Left lung (tissue), 10 donors: ENCODE measurements around the gene EXOC1L. TPM values are rescaled to one million over a fixed set of nuclear protein-coding genes. Genes with fewer than 3 reads are reported as not detected.
A peak's percentile ranks its signal among the peaks of the same experiment; 100 is the strongest.

ENCODE experiments used
- ATAC-seq: fragments of 200-7000 bp; cut with Tn5 transposase; one replicate; pipeline ENCODE4 v1.9.1; 2020; ENCODE audit warnings: moderate library complexity
- DNase-seq, 4 donors: peaks; one replicate each; pipeline ENCODE4 v3.0.0-alpha.2; 2013 to 2020
- H3K27ac ChIP-seq, 2 donors: fragments of 200-600 bp; sonication (generic) in 1 of 2; one replicate each; pipeline versions ENCODE4 v1.5.0 to v1.8.0; 2020 to 2021
- H3K27me3 ChIP-seq, 2 donors: fragments of 200-600 bp; sonication (generic) in 1 of 2; one replicate each; pipeline versions ENCODE4 v1.5.0 to v1.8.0; 2020 to 2021
- H3K36me3 ChIP-seq, 2 donors: fragments of 200-600 bp; sonication (generic) in 1 of 2; one replicate each; pipeline versions ENCODE4 v1.5.0 to v1.8.0; 2020 to 2021
- H3K4me1 ChIP-seq, 2 donors: fragments of 200-600 bp; one replicate each; pipeline ENCODE4 v1.8.0; 2021
- H3K4me3 ChIP-seq, 2 donors: fragments of 200-600 bp; sonication (generic) in 1 of 2; one replicate each; pipeline versions ENCODE4 v1.5.0 to v1.8.0; 2020 to 2021; ENCODE audit warnings: mild to moderate bottlenecking in 1 of 2
- H3K9me3 ChIP-seq, 2 donors: fragments of 200-600 bp; sonication (generic) in 1 of 2; one replicate each; pipeline versions ENCODE4 v1.5.0 to v1.8.0; 2020 to 2021
- intact Hi-C, 2 donors: fragments of 100-400 bp; cut with DNase I; formaldehyde crosslinking; loops; one replicate each; pipeline versions ENCODE4 v1.11.2 to v1.14.2; 2022
- polyA plus RNA-seq, 6 donors: library from polyadenylated mRNA; unstranded; fragments of 120-200 nt; gene quantifications; one replicate each; pipeline ENCODE4 v1.2.1, GENCODE V29; 2013; ENCODE audit not compliant: insufficient read length in 6 of 6
- total RNA-seq, 2 donors: library from RNA; stranded (reverse); fragmentation: NEBNext Ultra II Directional; extraction: Animal tissue kit (Norgen Biotek cat#: 25700); gene quantifications; one replicate each; pipeline ENCODE4 v1.2.1, GENCODE V29; 2021
- TF ChIP-seq, protein P1 (sequence below), 2 donors: fragments of 200-600 bp; sonication (generic) in 1 of 2; IDR thresholded peaks; one replicate each; pipeline versions ENCODE4 v1.5.0 to v1.8.0; 2021; ENCODE audit warnings: antibody characterized with exemption in 2 of 2
- donor health status: DM: no; HTN: yes; CAD: no.
- donor health status: DM: no; HTN: no; CAD: no.

EXOC1L gene
- total and polyA plus RNA-seq, 8 donors = 0.20 to 0.43 (median 0.36) TPM; not detected in 5

DNA sequence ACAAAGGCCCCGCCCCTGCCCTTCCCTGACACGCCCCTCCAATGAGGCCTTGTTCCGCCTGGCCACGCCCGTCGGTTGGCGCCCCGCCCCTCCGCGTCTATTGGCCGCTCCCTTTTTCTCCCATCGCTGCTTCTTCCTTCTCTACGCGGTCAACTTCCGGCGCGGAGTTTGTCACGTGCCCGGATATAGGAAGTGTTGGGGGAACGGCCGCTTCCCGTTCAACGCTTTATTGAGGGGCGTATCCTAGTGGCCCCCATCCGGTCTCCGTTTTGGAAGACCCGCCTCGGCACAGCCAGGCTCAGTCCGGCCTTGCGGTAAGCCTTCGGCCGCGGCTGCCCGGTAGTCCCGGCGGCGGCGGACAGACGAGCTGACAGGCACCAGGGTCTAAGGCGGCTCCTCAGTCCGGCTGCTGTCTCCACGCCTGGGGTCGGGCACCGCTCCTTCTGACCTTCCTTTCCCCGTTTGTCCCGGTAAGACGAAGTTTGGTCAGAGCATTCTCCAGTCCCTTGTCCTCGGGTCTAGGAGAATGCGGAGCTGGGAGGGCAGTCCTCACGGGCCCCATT is 34.0 kb downstream of the EXOC1L start, which contains the start of gene EXOC1:
TSS of gene EXOC1 (plus strand) at position 165 of the 563 bp plus-strand sequence. CDS start 4,676 bp downstream, outside the sequence.
- Histone ChIP-seq H3K4me3 (peak within 1 kb of the TSS; percentile 73 to 87), H3K27me3 (no peaks in the 10 kb centered on the region), H3K9me3 (peaks cover 0 to 2% of the 10 kb centered on the region in 2 donors), H3K27ac (peak within 1 kb of the TSS; percentile 61 to 81), H3K4me1 (peaks cover 0 to 19% of the 10 kb centered on the region in 2 donors), H3K36me3 (no peaks in the 10 kb centered on the region)
- TF ChIP-seq, protein P1, sequence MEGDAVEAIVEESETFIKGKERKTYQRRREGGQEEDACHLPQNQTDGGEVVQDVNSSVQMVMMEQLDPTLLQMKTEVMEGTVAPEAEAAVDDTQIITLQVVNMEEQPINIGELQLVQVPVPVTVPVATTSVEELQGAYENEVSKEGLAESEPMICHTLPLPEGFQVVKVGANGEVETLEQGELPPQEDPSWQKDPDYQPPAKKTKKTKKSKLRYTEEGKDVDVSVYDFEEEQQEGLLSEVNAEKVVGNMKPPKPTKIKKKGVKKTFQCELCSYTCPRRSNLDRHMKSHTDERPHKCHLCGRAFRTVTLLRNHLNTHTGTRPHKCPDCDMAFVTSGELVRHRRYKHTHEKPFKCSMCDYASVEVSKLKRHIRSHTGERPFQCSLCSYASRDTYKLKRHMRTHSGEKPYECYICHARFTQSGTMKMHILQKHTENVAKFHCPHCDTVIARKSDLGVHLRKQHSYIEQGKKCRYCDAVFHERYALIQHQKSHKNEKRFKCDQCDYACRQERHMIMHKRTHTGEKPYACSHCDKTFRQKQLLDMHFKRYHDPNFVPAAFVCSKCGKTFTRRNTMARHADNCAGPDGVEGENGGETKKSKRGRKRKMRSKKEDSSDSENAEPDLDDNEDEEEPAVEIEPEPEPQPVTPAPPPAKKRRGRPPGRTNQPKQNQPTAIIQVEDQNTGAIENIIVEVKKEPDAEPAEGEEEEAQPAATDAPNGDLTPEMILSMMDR (IDR thresholded peaks at IDR 0.05) = no peak
- intact Hi-C loops = no loop called here
- ATAC-seq (peak; percentile 100), DNase-seq (peak; percentile 92 to 99 (median 98))

DNA sequence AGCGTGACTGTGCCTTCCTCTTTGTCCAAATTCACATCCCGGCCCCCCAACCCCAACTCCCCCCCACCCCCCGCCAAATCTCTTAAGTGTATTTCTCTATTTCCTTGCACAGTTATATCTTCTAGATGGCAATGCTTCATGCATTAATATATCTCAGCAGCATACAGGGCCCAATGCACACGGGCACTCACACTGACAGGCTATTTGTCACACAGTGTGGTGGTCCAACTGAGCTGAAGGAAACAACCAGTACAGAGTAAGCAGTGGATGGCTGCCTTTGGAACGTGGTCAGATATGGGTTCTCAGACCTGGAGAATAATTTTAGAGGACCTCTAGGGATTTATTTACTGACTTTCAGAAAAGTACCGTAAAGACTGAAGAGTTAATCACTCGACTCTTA is 34.5 kb downstream of the EXOC1L start:
- ATAC-seq (peak; percentile 6), DNase-seq (no peak)
- Histone ChIP-seq H3K36me3 (no peaks in the 10 kb centered on the region), H3K9me3 (peaks cover 0 to 2% of the 10 kb centered on the region in 2 donors), H3K4me1 (peaks cover 0 to 19% of the 10 kb centered on the region in 2 donors), H3K4me3 (peak overlapping the region; percentile 73 to 87), H3K27ac (peak overlapping the region in 1 of 2 donors; percentile 81), H3K27me3 (no peaks in the 10 kb centered on the region)
- intact Hi-C loops = no loop called here
- TF ChIP-seq, protein P1 (IDR thresholded peaks at IDR 0.05) = no peak

DNA sequence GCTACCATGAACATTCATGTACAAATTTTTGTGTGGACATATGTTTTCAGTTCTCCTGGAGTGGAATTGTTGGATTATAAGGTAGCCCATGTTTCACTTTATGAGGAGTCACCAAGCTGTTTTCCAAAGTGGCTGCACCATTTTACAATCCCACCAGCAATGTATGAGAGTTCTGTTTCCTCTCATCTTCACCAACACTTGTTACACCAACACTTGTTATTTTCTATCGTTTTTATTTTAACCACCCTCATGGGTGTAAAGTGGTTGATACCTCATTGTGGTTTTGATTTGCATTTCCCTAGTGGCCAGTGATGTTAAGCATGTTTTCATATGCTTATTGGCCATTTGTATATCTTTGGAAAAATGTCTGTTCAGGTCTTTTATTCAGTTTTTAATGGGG is 38.0 kb downstream of the EXOC1L start:
- Histone ChIP-seq H3K9me3 (peaks cover 0 to 2% of the 10 kb centered on the region in 2 donors), H3K4me3 (no peak overlapping the region), H3K27ac (no peak overlapping the region), H3K36me3 (peaks cover 0 to 31% of the 10 kb centered on the region in 2 donors), H3K27me3 (no peaks in the 10 kb centered on the region), H3K4me1 (peaks cover 0 to 19% of the 10 kb centered on the region in 2 donors)
- ATAC-seq (no peak), DNase-seq (no peak)
- intact Hi-C loops = no loop called here
- TF ChIP-seq, protein P1 (IDR thresholded peaks at IDR 0.05) = no peak

DNA sequence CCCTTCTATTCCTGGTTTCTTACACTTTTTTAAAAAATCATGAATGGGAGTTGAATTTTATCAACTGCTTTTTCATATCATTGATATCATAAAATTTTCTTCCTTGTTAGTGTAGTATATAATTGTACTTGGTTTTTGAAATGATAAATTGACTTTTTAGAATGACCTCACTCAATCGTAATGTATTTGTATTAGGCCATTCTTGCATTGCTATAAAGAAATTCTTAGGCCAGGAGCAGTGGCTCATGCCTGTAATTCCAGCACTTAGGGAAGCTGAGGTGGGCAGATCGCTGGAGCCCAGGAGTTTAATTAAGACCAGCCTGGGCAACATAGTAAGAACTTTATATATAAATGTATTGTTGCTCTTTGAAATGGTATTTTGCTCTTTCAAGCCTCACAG is 40.1 kb downstream of the EXOC1L start:
- DNase-seq (no peak), ATAC-seq (no peak)
- peaks cover 0 to 50% of the 10 kb centered on the region in 2 donors for H3K36me3 ChIP-seq
- intact Hi-C loops = no loop called here
- H3K27ac ChIP-seq = no peak overlapping the region
- H3K4me3 ChIP-seq = no peak overlapping the region
- TF ChIP-seq, protein P1 (IDR thresholded peaks at IDR 0.05) = no peak
- no peaks in the 10 kb centered on the region for H3K27me3 ChIP-seq
- peaks cover 0 to 2% of the 10 kb centered on the region in 2 donors for H3K9me3 ChIP-seq
- H3K4me1 ChIP-seq = peaks cover 0 to 8% of the 10 kb centered on the region in 2 donors

DNA sequence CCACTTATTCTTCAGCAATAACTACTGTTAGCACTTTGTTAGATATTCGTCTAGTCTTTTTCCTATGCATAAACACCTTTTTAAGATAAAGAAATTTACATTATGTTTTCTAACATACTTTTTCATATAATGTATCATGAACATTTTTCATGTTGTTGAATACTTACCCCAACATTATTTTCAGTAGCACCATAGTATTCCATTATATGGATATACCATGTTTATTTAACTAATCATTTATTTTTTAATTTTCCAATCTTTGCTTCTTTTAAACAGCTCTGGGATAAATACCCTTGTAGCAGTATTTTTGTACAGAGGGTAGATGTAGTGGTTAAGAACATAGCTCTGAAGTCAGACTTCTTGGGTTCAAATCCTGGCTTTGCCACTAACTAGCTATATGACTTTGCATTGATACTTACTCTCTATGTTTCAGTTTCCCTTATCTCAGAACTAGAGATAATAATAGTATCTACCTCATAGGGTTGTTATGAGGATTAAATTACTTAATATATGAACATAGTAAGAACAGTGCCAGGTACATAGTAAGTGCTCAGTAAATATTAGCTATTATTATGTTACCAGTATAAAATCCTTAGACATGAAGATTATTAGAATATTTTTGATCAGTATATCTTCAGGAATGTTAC is 45.1 kb downstream of the EXOC1L start:
- Histone ChIP-seq H3K9me3 (no peaks in the 10 kb centered on the region), H3K27ac (peak overlapping the region in 1 of 2 donors; percentile 75), H3K27me3 (no peaks in the 10 kb centered on the region), H3K4me3 (no peak overlapping the region), H3K36me3 (peaks cover 0 to 70% of the 10 kb centered on the region in 2 donors), H3K4me1 (peaks cover 6 to 23% of the 10 kb centered on the region in 2 donors)
- intact Hi-C loops = no loop called here
- no peak for ATAC-seq
- TF ChIP-seq, protein P1 (IDR thresholded peaks at IDR 0.05) = no peak
- DNase-seq = no peak
